Measurements from ENCODE around the gene DLX1. TPM values are rescaled to one million over a fixed set of nuclear protein-coding genes. Genes with fewer than 3 reads are reported as not detected.

DLX1 gene
- total and polyA plus RNA-seq, 9 of the 15 experiments (the other 6 are each of a cell fraction or from before 2014, with no cell fraction given): 1.9 to 26.2 (median 9.6) TPM

- TF ChIP-seq HMG20B (CRISPR knock-in tag; IDR thresholded peaks at IDR 0.05) (no peak), GMEB1 (CRISPR knock-in tag; IDR thresholded peaks at IDR 0.05) (peak; percentile 49), USF2 (CRISPR knock-in tag; IDR thresholded peaks at IDR 0.05) (peak; percentile 90)
- TF ChIP-seq, protein P1, sequence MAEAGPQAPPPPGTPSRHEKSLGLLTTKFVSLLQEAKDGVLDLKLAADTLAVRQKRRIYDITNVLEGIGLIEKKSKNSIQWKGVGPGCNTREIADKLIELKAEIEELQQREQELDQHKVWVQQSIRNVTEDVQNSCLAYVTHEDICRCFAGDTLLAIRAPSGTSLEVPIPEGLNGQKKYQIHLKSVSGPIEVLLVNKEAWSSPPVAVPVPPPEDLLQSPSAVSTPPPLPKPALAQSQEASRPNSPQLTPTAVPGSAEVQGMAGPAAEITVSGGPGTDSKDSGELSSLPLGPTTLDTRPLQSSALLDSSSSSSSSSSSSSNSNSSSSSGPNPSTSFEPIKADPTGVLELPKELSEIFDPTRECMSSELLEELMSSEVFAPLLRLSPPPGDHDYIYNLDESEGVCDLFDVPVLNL (CRISPR knock-in tag; IDR thresholded peaks at IDR 0.05; ENCODE audit: low read depth): 0 out of 2 replicates have a peak, but pooled peaks have one; percentile 17
Observed at GRCh38 chr2:172098650-172099471, 13.6 kb downstream of the DLX1 start (continued).

Measured in K562 (cell line).